ENCODE results near the gene DIPK1C. TPM values are rescaled to one million over a fixed set of nuclear protein-coding genes. Genes with fewer than 3 reads are reported as not detected.

DIPK1C gene
- total RNA-seq, 1 experiment from 2014 or later, result 0.26 TPM

- no peaks in the 10 kb centered on the region for H3K36me3 ChIP-seq (ENCODE audit: control insufficient read depth, insufficient read depth, low read length)
- ChIA-PET POLR2A (no interaction called here), CTCF (no interaction called here)
- intact Hi-C loops (cut with micrococcal nuclease; ENCODE audit: unreplicated experiment) (no loop called here), in situ Hi-C loops (cut with HindIII; ENCODE audit: low pct_unique_long_range_greater_than_20kb, low sequenced_read_pairs) (no loop called here)
- no TSS peak for BruUV-seq (replicated peaks)
- no peak for ATAC-seq
- DNase-seq (ENCODE audit: low read depth, low spot score), result no peak
- no peak overlapping the region for H3K27ac ChIP-seq (ENCODE audit: low read length)
- H3K4me1 ChIP-seq (ENCODE audit: control insufficient read depth, insufficient read depth, low read length), result no peaks in the 10 kb centered on the region
- no peak overlapping the region for H3K4me3 ChIP-seq (ENCODE audit: low read depth in 2 of 2, low read length in 2 of 2)
- H3K27me3 ChIP-seq (ENCODE audit: control insufficient read depth, insufficient read depth, low read length), result no peaks in the 10 kb centered on the region
- H3K9me3 ChIP-seq (ENCODE audit: control insufficient read depth, insufficient read depth, low read depth, low read length), result no peaks in the 10 kb centered on the region
- TF ChIP-seq TCF7L2 (IDR thresholded peaks at IDR 0.05; ENCODE audit: low read depth, low read length) (no peak), SIN3A (IDR thresholded peaks at IDR 0.05; ENCODE audit: borderline replicate concordance, insufficient read depth, low read depth, low read length) (no peak), CTCF (IDR thresholded peaks at IDR 0.05) (no peak), REST (IDR thresholded peaks at IDR 0.05; ENCODE audit: insufficient read depth in 1 of 2, low read depth in 2 of 2, low read length in 1 of 2) (no peak), POLR2AphosphoS5 (IDR thresholded peaks at IDR 0.05; ENCODE audit: low read depth, low read length) (no peak)
Measured at GRCh38 chr18:74440808-74441427, 16.2 kb downstream of the DIPK1C start.

GRCh38 chr18:74438091-74438490 is 19.0 kb downstream of the DIPK1C start:
- TF ChIP-seq POLR2AphosphoS5 (IDR thresholded peaks at IDR 0.05; ENCODE audit: low read depth, low read length) (no peak), CTCF (IDR thresholded peaks at IDR 0.05) (no peak)
- in situ Hi-C loops (cut with HindIII; ENCODE audit: low pct_unique_long_range_greater_than_20kb, low sequenced_read_pairs) (no loop called here), intact Hi-C loops (cut with micrococcal nuclease; ENCODE audit: unreplicated experiment) (no loop called here)
- Histone ChIP-seq H3K27ac (ENCODE audit: low read length) (no peak overlapping the region), H3K4me3 (ENCODE audit: low read depth in 2 of 2, low read length in 2 of 2) (no peak overlapping the region), H3K27me3 (ENCODE audit: control insufficient read depth, insufficient read depth, low read length) (no peaks in the 10 kb centered on the region), H3K36me3 (ENCODE audit: control insufficient read depth, insufficient read depth, low read length) (no peaks in the 10 kb centered on the region), H3K9me3 (ENCODE audit: control insufficient read depth, insufficient read depth, low read depth, low read length) (no peaks in the 10 kb centered on the region), H3K4me1 (ENCODE audit: control insufficient read depth, insufficient read depth, low read length) (no peaks in the 10 kb centered on the region)
- DNase-seq (ENCODE audit: low read depth, low spot score) (no peak), ATAC-seq (no peak)
- ChIA-PET CTCF (no interaction called here), POLR2A (no interaction called here)
- BruUV-seq (replicated peaks), result no TSS peak

Data from Panc1 (cell line).